HepG2 (cell line): ENCODE data around the gene CCL27. TPM values are rescaled to one million over a fixed set of nuclear protein-coding genes. Genes with fewer than 3 reads are reported as not detected.
A peak's percentile ranks its signal among the peaks of the same experiment; 100 is the strongest.

Source experiments
- HDAC2 ChIP-seq: sonication (generic); formaldehyde crosslinking; IDR thresholded peaks from 2 replicates; pipeline ENCODE4 v1.4.0; 2020; ENCODE audit warnings: missing genetic modification reagents
- ISL2 ChIP-seq: sonication (generic); formaldehyde crosslinking; IDR thresholded peaks from 2 replicates; pipeline ENCODE4 v1.5.0; 2020; ENCODE audit warnings: missing genetic modification reagents
- KMT2B ChIP-seq: IDR thresholded peaks from 2 replicates; pipeline ENCODE4 v1.6.1; 2016; ENCODE audit warnings: missing genetic modification reagents, missing compliant biosample characterization
- PREB ChIP-seq: sonication (generic); formaldehyde crosslinking; IDR thresholded peaks from 2 replicates; pipeline ENCODE4 v1.4.0; 2020; ENCODE audit warnings: missing genetic modification reagents
- SIX1 ChIP-seq: sonication (generic); formaldehyde crosslinking; IDR thresholded peaks from 2 replicates; pipeline ENCODE4 v1.4.0; 2020; ENCODE audit warnings: missing genetic modification reagents, borderline replicate concordance
- ZBTB42 ChIP-seq: sonication (generic); formaldehyde crosslinking; IDR thresholded peaks from 2 replicates; pipeline ENCODE4 v1.5.0; 2020; ENCODE audit warnings: mild to moderate bottlenecking, missing genetic modification reagents
- ZNF160 ChIP-seq: sonication (generic); formaldehyde crosslinking; IDR thresholded peaks from 2 replicates; pipeline ENCODE4 v1.8.0; 2022; ENCODE audit warnings: mild to moderate bottlenecking, inconsistent platforms, missing genetic modification reagents
- ZNF232 ChIP-seq: sonication (generic); formaldehyde crosslinking; IDR thresholded peaks from 2 replicates; pipeline ENCODE4 v1.4.0; 2020; ENCODE audit warnings: missing genetic modification reagents, borderline replicate concordance
- ZNF317 ChIP-seq: sonication (generic); formaldehyde crosslinking; IDR thresholded peaks from 2 replicates; pipeline ENCODE4 v1.5.0; 2020; ENCODE audit warnings: mild to moderate bottlenecking, missing genetic modification reagents
- ZNF33A ChIP-seq: sonication (generic); formaldehyde crosslinking; IDR thresholded peaks from 2 replicates; pipeline ENCODE4 v1.5.1; 2020; ENCODE audit warnings: missing genetic modification reagents, mild to moderate bottlenecking, moderate library complexity, borderline replicate concordance
- ZNF343 ChIP-seq: sonication (generic); formaldehyde crosslinking; IDR thresholded peaks from 2 replicates; pipeline ENCODE4 v1.4.0; 2020; ENCODE audit warnings: mild to moderate bottlenecking, missing genetic modification reagents
- ZNF543 ChIP-seq: sonication (generic); formaldehyde crosslinking; IDR thresholded peaks from 2 replicates; pipeline ENCODE4 v1.4.0; 2020; ENCODE audit warnings: mild to moderate bottlenecking, missing genetic modification reagents
- ZNF616 ChIP-seq: sonication (generic); formaldehyde crosslinking; IDR thresholded peaks from 2 replicates; pipeline ENCODE4 v1.5.0; 2020; ENCODE audit warnings: low read depth, mild to moderate bottlenecking, missing genetic modification reagents
- ZNF883 ChIP-seq: sonication (generic); formaldehyde crosslinking; IDR thresholded peaks from 2 replicates; pipeline ENCODE4 v1.5.1; 2020; ENCODE audit warnings: mild to moderate bottlenecking, missing genetic modification reagents; ENCODE audit errors: not compliant biosample characterization
- ZNF891 ChIP-seq: sonication (generic); formaldehyde crosslinking; IDR thresholded peaks from 2 replicates; pipeline ENCODE4 v1.5.0; 2020; ENCODE audit warnings: mild to moderate bottlenecking, missing genetic modification reagents
- polyA plus RNA-seq, 8 experiments: library from polyadenylated mRNA; depleted of rRNA in 3 of 8; stranded (reverse) in 7 of 8; unstranded in 1 of 8; fragments of >200 nt; fragmentation: Illumina TruSeq in 4 of 8; extraction: Trizol in 4 of 8; gene quantifications; 2 replicates each; pipeline versions ENCODE4 v1.2.1 to v1.2.3, GENCODE V29; 2011 to 2016; ENCODE audit warnings: low read depth in 4 of 8, missing spikeins in 1 of 8, mixed read lengths in 1 of 8; ENCODE audit not compliant: insufficient read depth in 1 of 8
- total RNA-seq, 5 experiments: library from RNA; depleted of rRNA; stranded (reverse); fragments of >200 nt; fragmentation: Illumina TruSeq; extraction: Trizol; gene quantifications; 2 replicates each; pipeline ENCODE4 v1.2.3, GENCODE V29; 2016; ENCODE audit warnings: low read depth in 1 of 5
- TF ChIP-seq, protein P1 (sequence below): sonication (generic); formaldehyde crosslinking; IDR thresholded peaks from 2 replicates; pipeline ENCODE4 v1.4.0; 2020; ENCODE audit warnings: missing genetic modification reagents
- TF ChIP-seq, protein P2 (sequence below): sonication (generic); formaldehyde crosslinking; IDR thresholded peaks from 2 replicates; pipeline ENCODE4 v1.4.0; 2020; ENCODE audit warnings: missing genetic modification reagents
- TF ChIP-seq, protein P3 (sequence below): sonication (generic); formaldehyde crosslinking; IDR thresholded peaks from 2 replicates; pipeline ENCODE4 v1.4.0; 2020; ENCODE audit warnings: mild to moderate bottlenecking, missing genetic modification reagents
- TF ChIP-seq, protein P4 (sequence below): IDR thresholded peaks from 2 replicates; pipeline ENCODE4 v1.6.1; 2016
- TF ChIP-seq, protein P5 (sequence below): sonication (generic); formaldehyde crosslinking; IDR thresholded peaks from 2 replicates; pipeline ENCODE4 v1.8.0; 2023; ENCODE audit warnings: mild to moderate bottlenecking, missing genetic modification reagents

CCL27 gene
- total and polyA plus RNA-seq, 2 of the 13 experiments (the other 11 are each of a cell fraction or from before 2014, with no cell fraction given) = not detected

DNA sequence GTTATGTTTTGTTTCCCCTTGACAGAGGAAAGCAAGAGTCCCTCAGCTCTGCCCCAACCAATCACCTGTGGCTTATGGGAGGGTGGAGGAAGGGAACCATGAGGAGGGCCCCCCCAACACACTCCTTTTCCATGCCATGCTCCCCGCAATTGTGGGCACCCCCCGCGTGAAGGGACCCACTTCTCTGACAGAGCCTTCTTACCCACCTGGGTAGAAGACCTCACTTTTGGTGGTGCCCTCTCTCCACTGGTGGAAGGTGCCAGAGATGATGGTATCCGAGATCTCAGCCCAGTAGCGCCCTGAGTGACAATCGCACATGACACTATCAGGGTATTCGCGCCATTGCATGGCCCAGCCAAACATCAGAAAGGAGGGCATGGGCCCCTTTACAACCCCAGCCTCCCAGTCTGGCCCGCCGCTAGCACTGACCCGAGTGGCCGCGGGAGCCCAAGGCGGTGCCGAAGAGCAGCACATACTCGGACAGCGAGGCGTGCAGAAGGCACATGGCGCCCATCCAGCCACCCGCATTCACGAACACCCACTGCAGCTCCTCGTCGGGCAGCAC lies 25.6 kb downstream of the CCL27 start (continued):
- TF ChIP-seq, protein P1, sequence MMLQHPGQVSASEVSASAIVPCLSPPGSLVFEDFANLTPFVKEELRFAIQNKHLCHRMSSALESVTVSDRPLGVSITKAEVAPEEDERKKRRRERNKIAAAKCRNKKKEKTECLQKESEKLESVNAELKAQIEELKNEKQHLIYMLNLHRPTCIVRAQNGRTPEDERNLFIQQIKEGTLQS (CRISPR knock-in tag) = no peak
- TF ChIP-seq ZNF883 (CRISPR knock-in tag) (peak; percentile 79), SIX1 (no peak), HDAC2 (CRISPR knock-in tag) (no peak), KMT2B (CRISPR knock-in tag) (no peak), ZNF33A (CRISPR knock-in tag) (no peak), ZNF616 (CRISPR knock-in tag) (no peak), ZNF891 (CRISPR knock-in tag) (peak; percentile 91; the same call in 1 of the 2 replicates), ZNF232 (CRISPR knock-in tag) (peak; percentile 85; the same call in 1 of the 2 replicates), ZBTB42 (CRISPR knock-in tag) (no peak), PREB (no peak), ZNF160 (CRISPR knock-in tag) (0 out of 2 replicates have a peak, but pooled peaks have one; percentile 41), ZNF317 (CRISPR knock-in tag) (peak; percentile 58; the same call in 1 of the 2 replicates), ZNF343 (no peak), ISL2 (CRISPR knock-in tag) (no peak), ZNF543 (CRISPR knock-in tag) (no peak; the same call in 1 of the 2 replicates)
- TF ChIP-seq, protein P2, sequence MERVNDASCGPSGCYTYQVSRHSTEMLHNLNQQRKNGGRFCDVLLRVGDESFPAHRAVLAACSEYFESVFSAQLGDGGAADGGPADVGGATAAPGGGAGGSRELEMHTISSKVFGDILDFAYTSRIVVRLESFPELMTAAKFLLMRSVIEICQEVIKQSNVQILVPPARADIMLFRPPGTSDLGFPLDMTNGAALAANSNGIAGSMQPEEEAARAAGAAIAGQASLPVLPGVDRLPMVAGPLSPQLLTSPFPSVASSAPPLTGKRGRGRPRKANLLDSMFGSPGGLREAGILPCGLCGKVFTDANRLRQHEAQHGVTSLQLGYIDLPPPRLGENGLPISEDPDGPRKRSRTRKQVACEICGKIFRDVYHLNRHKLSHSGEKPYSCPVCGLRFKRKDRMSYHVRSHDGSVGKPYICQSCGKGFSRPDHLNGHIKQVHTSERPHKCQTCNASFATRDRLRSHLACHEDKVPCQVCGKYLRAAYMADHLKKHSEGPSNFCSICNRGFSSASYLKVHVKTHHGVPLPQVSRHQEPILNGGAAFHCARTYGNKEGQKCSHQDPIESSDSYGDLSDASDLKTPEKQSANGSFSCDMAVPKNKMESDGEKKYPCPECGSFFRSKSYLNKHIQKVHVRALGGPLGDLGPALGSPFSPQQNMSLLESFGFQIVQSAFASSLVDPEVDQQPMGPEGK (CRISPR knock-in tag) = no peak
- TF ChIP-seq, protein P3, sequence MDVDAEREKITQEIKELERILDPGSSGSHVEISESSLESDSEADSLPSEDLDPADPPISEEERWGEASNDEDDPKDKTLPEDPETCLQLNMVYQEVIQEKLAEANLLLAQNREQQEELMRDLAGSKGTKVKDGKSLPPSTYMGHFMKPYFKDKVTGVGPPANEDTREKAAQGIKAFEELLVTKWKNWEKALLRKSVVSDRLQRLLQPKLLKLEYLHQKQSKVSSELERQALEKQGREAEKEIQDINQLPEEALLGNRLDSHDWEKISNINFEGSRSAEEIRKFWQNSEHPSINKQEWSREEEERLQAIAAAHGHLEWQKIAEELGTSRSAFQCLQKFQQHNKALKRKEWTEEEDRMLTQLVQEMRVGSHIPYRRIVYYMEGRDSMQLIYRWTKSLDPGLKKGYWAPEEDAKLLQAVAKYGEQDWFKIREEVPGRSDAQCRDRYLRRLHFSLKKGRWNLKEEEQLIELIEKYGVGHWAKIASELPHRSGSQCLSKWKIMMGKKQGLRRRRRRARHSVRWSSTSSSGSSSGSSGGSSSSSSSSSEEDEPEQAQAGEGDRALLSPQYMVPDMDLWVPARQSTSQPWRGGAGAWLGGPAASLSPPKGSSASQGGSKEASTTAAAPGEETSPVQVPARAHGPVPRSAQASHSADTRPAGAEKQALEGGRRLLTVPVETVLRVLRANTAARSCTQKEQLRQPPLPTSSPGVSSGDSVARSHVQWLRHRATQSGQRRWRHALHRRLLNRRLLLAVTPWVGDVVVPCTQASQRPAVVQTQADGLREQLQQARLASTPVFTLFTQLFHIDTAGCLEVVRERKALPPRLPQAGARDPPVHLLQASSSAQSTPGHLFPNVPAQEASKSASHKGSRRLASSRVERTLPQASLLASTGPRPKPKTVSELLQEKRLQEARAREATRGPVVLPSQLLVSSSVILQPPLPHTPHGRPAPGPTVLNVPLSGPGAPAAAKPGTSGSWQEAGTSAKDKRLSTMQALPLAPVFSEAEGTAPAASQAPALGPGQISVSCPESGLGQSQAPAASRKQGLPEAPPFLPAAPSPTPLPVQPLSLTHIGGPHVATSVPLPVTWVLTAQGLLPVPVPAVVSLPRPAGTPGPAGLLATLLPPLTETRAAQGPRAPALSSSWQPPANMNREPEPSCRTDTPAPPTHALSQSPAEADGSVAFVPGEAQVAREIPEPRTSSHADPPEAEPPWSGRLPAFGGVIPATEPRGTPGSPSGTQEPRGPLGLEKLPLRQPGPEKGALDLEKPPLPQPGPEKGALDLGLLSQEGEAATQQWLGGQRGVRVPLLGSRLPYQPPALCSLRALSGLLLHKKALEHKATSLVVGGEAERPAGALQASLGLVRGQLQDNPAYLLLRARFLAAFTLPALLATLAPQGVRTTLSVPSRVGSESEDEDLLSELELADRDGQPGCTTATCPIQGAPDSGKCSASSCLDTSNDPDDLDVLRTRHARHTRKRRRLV (CRISPR knock-in tag) = 0 out of 2 replicates have a peak, but pooled peaks have one; percentile 32
- TF ChIP-seq, protein P4, sequence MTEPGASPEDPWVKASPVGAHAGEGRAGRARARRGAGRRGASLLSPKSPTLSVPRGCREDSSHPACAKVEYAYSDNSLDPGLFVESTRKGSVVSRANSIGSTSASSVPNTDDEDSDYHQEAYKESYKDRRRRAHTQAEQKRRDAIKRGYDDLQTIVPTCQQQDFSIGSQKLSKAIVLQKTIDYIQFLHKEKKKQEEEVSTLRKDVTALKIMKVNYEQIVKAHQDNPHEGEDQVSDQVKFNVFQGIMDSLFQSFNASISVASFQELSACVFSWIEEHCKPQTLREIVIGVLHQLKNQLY (CRISPR knock-in tag) = no peak
- TF ChIP-seq, protein P5, sequence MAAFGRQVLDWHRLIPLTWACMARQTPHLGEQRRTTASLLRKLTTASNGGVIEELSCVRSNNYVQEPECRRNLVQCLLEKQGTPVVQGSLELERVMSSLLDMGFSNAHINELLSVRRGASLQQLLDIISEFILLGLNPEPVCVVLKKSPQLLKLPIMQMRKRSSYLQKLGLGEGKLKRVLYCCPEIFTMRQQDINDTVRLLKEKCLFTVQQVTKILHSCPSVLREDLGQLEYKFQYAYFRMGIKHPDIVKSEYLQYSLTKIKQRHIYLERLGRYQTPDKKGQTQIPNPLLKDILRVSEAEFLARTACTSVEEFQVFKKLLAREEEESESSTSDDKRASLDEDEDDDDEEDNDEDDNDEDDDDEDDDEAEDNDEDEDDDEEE = peak; percentile 93; the same call in 1 of the 2 replicates
